ENCODE results near the gene HPCA.

HPCA gene

GRCh38 chr1:32859915-32860314 lies 26.4 kb upstream of the HPCA start:
- CTCF ChIA-PET: interaction anchor here (0.8 to 7.7 kb wide), 3 partner anchors 11 to 31 kb away, joined by 3 to 112 read pairs (median 6); partner anchors contain the start of gene FNDC5
- no peak overlapping the region for H3K4me3 ChIP-seq (ENCODE audit: low read depth, low read length)
- POLR2A ChIA-PET: no interaction called here
- TF ChIP-seq, protein P1, sequence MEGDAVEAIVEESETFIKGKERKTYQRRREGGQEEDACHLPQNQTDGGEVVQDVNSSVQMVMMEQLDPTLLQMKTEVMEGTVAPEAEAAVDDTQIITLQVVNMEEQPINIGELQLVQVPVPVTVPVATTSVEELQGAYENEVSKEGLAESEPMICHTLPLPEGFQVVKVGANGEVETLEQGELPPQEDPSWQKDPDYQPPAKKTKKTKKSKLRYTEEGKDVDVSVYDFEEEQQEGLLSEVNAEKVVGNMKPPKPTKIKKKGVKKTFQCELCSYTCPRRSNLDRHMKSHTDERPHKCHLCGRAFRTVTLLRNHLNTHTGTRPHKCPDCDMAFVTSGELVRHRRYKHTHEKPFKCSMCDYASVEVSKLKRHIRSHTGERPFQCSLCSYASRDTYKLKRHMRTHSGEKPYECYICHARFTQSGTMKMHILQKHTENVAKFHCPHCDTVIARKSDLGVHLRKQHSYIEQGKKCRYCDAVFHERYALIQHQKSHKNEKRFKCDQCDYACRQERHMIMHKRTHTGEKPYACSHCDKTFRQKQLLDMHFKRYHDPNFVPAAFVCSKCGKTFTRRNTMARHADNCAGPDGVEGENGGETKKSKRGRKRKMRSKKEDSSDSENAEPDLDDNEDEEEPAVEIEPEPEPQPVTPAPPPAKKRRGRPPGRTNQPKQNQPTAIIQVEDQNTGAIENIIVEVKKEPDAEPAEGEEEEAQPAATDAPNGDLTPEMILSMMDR (IDR thresholded peaks at IDR 0.05; ENCODE audit: insufficient read depth, low read length, missing control alignments): no peak
- DNase-seq (ENCODE audit: low read depth, low spot score): no peak

DNA sequence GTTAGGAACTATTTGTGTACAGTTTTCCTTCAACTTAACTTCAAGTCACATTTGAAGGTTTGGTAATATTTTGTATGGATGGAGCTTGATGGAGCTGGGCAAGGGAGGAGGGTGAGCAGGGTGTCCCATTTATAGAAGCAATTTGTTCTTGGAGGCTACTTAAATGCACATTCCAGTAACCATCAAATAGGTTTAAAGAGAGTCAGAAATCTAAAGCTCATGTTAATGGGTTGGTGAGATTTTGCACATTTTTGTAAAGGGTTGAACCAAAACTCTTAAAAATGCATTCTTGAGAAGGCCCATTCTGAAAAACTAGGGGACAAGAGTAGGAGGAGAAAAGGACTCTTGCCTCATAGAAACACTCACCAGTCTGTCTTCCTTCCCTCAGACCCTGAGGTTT lies 25.7 kb upstream of the HPCA start:
- POLR2A ChIA-PET: no interaction called here
- DNase-seq (ENCODE audit: low read depth, low spot score): no peak
- CTCF ChIA-PET: interaction anchor here (2.1 to 7.7 kb wide), 2 partner anchors 13 to 32 kb away, joined by 6 to 112 read pairs; partner anchors contain the start of gene FNDC5
- TF ChIP-seq, protein P1 (IDR thresholded peaks at IDR 0.05; ENCODE audit: insufficient read depth, low read length, missing control alignments): no peak
- H3K4me3 ChIP-seq (ENCODE audit: low read depth, low read length): no peak overlapping the region

- ChIA-PET POLR2A (no interaction called here), CTCF (interaction anchor here (0.6 to 7.7 kb wide), 4 partner anchors 12 to 33 kb away, joined by 3 to 112 read pairs (median 4); partner anchors contain the start of gene FNDC5)
- no peak overlapping the region for H3K4me3 ChIP-seq (ENCODE audit: low read depth, low read length)
- DNase-seq (ENCODE audit: low read depth, low spot score): no peak
- TF ChIP-seq, protein P1 (IDR thresholded peaks at IDR 0.05; ENCODE audit: insufficient read depth, low read length, missing control alignments): no peak
These were observed 24.2 kb upstream of the HPCA start for GRCh38 chr1:32861904-32862695.

- TF ChIP-seq, protein P1 (IDR thresholded peaks at IDR 0.05; ENCODE audit: insufficient read depth, low read length, missing control alignments): no peak
- no peak overlapping the region for H3K4me3 ChIP-seq (ENCODE audit: low read depth, low read length)
- no peak for DNase-seq (ENCODE audit: low read depth, low spot score)
- ChIA-PET CTCF (interaction anchor here (0.6 to 7.7 kb wide), 5 partner anchors 10 to 223 kb away, joined by 3 to 112 read pairs (median 3); partner anchors contain the start of gene FNDC5), POLR2A (no interaction called here)
These were observed 22.9 kb upstream of the HPCA start for GRCh38 chr1:32863218-32863880.

- DNase-seq (ENCODE audit: low read depth, low spot score): no peak
- ChIA-PET POLR2A (no interaction called here), CTCF (interaction anchor here (1.1 to 7.7 kb wide), 2 partner anchors 10 to 13 kb away, joined by 3 to 112 read pairs; partner anchors contain the start of gene FNDC5)
- no peak overlapping the region for H3K4me3 ChIP-seq (ENCODE audit: low read depth, low read length)
- TF ChIP-seq, protein P1 (IDR thresholded peaks at IDR 0.05; ENCODE audit: insufficient read depth, low read length, missing control alignments): no peak
These were observed 22.4 kb upstream of the HPCA start for GRCh38 chr1:32863881-32864245.
